HG03066 (cell line): ENCODE measurements around the gene IFIT2.
A peak's percentile ranks its signal among the peaks of the same experiment; 100 is the strongest.

ENCODE experiments used
- ATAC-seq: cut with Tn5 transposase; IDR thresholded peaks from one replicate; pipeline ENCODE4 v1.9.1; 2021; ENCODE audit warnings: low read depth; ENCODE audit not compliant: unreplicated experiment

Gene IFIT2

GRCh38 chr10:89337484-89337883 lies 35.6 kb downstream of the IFIT2 start:
- ATAC-seq, result no peak

GRCh38 chr10:89338713-89339112 lies 36.9 kb downstream of the IFIT2 start:
- no peak for ATAC-seq

- no peak for ATAC-seq
Observed at GRCh38 chr10:89339875-89340274, 38.0 kb downstream of the IFIT2 start.

GRCh38 chr10:89341649-89342048 lies 39.8 kb downstream of the IFIT2 start:
- ATAC-seq, result no peak

- ATAC-seq, result no peak
Observed at GRCh38 chr10:89342206-89342958, 40.5 kb downstream of the IFIT2 start.

GRCh38 chr10:89343089-89343767 lies 41.4 kb downstream of the IFIT2 start:
- no peak for ATAC-seq

- ATAC-seq, result no peak
Observed at GRCh38 chr10:89344156-89344555, 42.3 kb downstream of the IFIT2 start.

GRCh38 chr10:89345367-89346000 lies 43.6 kb downstream of the IFIT2 start:
- no peak for ATAC-seq

- no peak for ATAC-seq
Observed at GRCh38 chr10:89346405-89347254, 44.8 kb downstream of the IFIT2 start.

GRCh38 chr10:89347701-89348457 lies 46.0 kb downstream of the IFIT2 start:
- no peak for ATAC-seq

GRCh38 chr10:89348481-89348880 lies 46.6 kb downstream of the IFIT2 start:
- no peak for ATAC-seq

- no peak for ATAC-seq
Observed at GRCh38 chr10:89348975-89349374, 47.1 kb downstream of the IFIT2 start.

GRCh38 chr10:89350631-89351315 lies 48.9 kb downstream of the IFIT2 start:
- peak; percentile 45 for ATAC-seq

GRCh38 chr10:89351412-89351779 lies 49.5 kb downstream of the IFIT2 start:
- ATAC-seq, result peak; percentile 71

- ATAC-seq, result no peak
Observed at GRCh38 chr10:89351780-89352597, 50.1 kb downstream of the IFIT2 start.

- no peak for ATAC-seq
Observed at GRCh38 chr10:89352802-89353201, 51.0 kb downstream of the IFIT2 start.

- ATAC-seq, result no peak
Observed at GRCh38 chr10:89355394-89355931, 53.6 kb downstream of the IFIT2 start.

- ATAC-seq, result no peak
Observed at GRCh38 chr10:89357096-89357495, 55.2 kb downstream of the IFIT2 start.
